Lung (tissue), 12 donors: ENCODE results near the gene MUC2. TPM values are rescaled to one million over a fixed set of nuclear protein-coding genes. Genes with fewer than 3 reads are reported as not detected.

Experiments used
- ATAC-seq: fragments of 200-7000 bp; cut with Tn5 transposase; one replicate; pipeline ENCODE4 v1.9.1; 2020; ENCODE audit warnings: moderate number of reproducible peaks; ENCODE audit not compliant: insufficient read depth, low FRiP score
- DNase-seq, 3 donors: peaks; one replicate each; pipeline ENCODE4 v3.0.0-alpha.2; 2013 to 2017
- H3K27ac ChIP-seq, 2 donors: one replicate each; pipeline ENCODE4 v1.5.1; 2013; ENCODE audit warnings: mild to moderate bottlenecking in 2 of 2, moderate library complexity in 2 of 2, control low read depth in 1 of 2, inconsistent platforms in 1 of 2, low read depth in 1 of 2, low read length in 1 of 2
- H3K27me3 ChIP-seq, 3 donors: one replicate each; pipeline ENCODE4 v1.5.1; 2013; ENCODE audit warnings: low read length in 2 of 3; ENCODE audit not compliant: control insufficient read depth in 3 of 3, insufficient read depth in 3 of 3
- H3K36me3 ChIP-seq, 4 donors: one replicate each; pipeline ENCODE4 v1.5.1; 2013; ENCODE audit warnings: low read length in 4 of 4, mild to moderate bottlenecking in 1 of 4, moderate library complexity in 1 of 4; ENCODE audit not compliant: control insufficient read depth in 4 of 4, insufficient read depth in 4 of 4
- H3K4me1 ChIP-seq, 5 donors: one replicate each; pipeline ENCODE4 v1.5.1; 2013; ENCODE audit warnings: low read length in 5 of 5, mild to moderate bottlenecking in 2 of 5, moderate library complexity in 1 of 5; ENCODE audit not compliant: control insufficient read depth in 5 of 5, insufficient read depth in 5 of 5
- H3K4me3 ChIP-seq: one replicate; pipeline ENCODE4 v1.5.1; 2013; ENCODE audit warnings: mild to moderate bottlenecking, control low read depth, moderate library complexity
- H3K9ac ChIP-seq, 2 donors: one replicate each; pipeline ENCODE4 v1.5.1; 2013; ENCODE audit warnings: low read length in 2 of 2, control low read depth in 1 of 2; ENCODE audit not compliant: insufficient read depth in 1 of 2
- H3K9me3 ChIP-seq, 4 donors: one replicate each; pipeline ENCODE4 v1.5.1; 2013; ENCODE audit warnings: low read length in 3 of 4, mild to moderate bottlenecking in 1 of 4, moderate library complexity in 1 of 4; ENCODE audit not compliant: control insufficient read depth in 4 of 4, insufficient read depth in 3 of 4
- WGBS, 2 donors: extraction: QIAGEN DNeasy Blood & Tissue Kit; methylation state at CpG; one replicate each; pipeline ENCODE4 v1.1.7; 2013; 5-methylcytosine and 5-hydroxymethylcytosine counted together
- polyA plus RNA-seq, 2 donors: library from polyadenylated mRNA; stranded (reverse); fragments of 200-250 nt; gene quantifications; one replicate each; pipeline ENCODE4 v1.2.1, GENCODE V29; 2013
- total RNA-seq, 2 donors: library from RNA; depleted of rRNA in 1 of 2; stranded (reverse); fragments of >200 nt in 1 of 2; gene quantifications; one replicate each; pipeline ENCODE4 v1.2.1, GENCODE V29; 2014 to 2021
- TF ChIP-seq, protein P1 (sequence below): IDR thresholded peaks from 2 replicates; pipeline ENCODE4 v1.5.1; 2012; ENCODE audit warnings: mild to moderate bottlenecking; ENCODE audit errors: control extremely low read depth, extremely low read depth
- donor health status: control.
- donor health status: control.
- donor health status: Bipolar disorder and iron deficiency.
- donor health status: healthy.
- donor health status: DM: yes; HTN: yes; CAD: no.

The MUC2 gene
- total and polyA plus RNA-seq, 4 donors = 0.03 to 0.43 (median 0.30) TPM

DNA sequence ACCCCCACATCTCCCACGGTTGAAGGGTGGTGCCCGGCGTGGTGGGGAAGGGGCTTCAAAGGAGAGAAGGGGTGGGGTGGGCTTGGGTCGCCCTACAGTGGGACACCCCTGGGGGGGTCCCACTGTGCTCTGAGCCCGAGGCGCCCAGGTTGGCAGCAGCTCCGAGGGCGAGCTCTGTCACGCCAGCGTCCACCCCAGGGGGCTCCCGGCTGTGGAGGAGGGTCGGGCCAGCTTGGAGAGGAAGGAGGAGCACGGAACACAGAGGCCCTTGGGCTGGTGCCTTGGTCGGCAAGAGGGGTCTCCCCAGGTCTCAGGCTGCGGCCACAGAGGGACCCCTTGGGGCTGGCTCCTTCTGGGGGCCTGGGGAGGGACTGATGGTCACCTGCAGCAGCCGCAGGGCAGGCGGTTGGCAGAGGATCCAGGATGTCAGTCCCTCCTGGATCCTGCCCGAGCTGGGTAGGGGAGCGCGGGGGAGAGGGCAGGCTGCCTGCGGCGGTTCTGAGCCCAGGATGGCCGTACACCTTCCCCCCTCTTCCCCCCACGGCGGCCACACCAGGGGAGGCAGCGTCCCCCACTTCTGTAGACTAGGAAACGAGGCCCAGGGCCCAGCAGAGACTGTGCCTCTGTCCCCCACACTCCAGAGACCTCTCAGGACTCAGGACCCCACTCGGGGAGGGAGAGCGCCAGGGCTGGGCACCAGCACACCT lies 38.9 kb upstream of the MUC2 start:
- no peak overlapping the region for H3K4me3 ChIP-seq
- peaks cover 0 to 6% (median 0%) of the 10 kb centered on the region in 3 donors for H3K27me3 ChIP-seq

DNA sequence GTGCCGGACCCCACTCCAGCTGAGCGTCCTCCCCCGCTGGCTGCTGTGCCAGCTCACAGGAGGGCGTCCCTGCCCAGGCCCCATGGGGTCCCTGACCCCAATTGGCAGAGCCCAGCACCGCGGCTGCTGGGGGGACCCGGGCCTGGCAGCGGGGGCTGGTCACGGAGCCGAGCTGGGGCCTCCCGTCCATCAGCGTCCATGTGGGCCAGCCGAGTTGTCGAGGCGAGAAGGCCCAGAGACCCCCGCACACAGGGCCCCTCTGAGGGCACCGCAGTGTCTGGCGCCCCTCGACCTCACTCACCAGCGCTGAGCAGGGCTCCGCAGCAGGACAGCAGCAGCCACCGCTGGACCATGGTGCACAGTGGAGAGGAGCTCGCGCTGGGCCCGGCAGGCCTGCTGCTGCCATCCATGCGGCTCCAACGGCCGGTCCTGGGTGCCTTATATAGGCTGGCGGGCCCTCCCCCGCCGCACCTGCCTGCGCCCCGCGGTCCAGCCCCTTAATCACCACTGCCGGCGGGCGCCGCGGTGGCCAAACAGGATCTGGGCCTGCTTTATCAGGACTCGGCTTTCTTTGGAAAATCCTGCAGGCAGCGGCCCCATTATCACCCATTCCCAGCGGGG lies 38.3 kb upstream of the MUC2 start, which contains the start of gene MUC6:
Gene MUC6 (minus strand): TSS at position 416 of the 621 bp plus-strand sequence. CDS start 63 bp downstream, at position 353.
- 61 to 82% methylated on average over 41 to 42 of the region's 42 CpGs for WGBS, 2 donors
- peaks cover 0 to 6% (median 0%) of the 10 kb centered on the region in 3 donors for H3K27me3 ChIP-seq
- H3K9ac ChIP-seq = no peak within 1 kb of the TSS
- peaks cover 0 to 10% (median 0%) of the 10 kb centered on the region in 5 donors for H3K4me1 ChIP-seq
- no peak within 1 kb of the TSS for H3K27ac ChIP-seq
- ATAC-seq (no peak), DNase-seq (no peak)
- no peak within 1 kb of the TSS for H3K4me3 ChIP-seq
- peaks cover 0 to 2% (median 0%) of the 10 kb centered on the region in 4 donors for H3K9me3 ChIP-seq
- H3K36me3 ChIP-seq = no peaks in the 10 kb centered on the region
- TF ChIP-seq, protein P1, sequence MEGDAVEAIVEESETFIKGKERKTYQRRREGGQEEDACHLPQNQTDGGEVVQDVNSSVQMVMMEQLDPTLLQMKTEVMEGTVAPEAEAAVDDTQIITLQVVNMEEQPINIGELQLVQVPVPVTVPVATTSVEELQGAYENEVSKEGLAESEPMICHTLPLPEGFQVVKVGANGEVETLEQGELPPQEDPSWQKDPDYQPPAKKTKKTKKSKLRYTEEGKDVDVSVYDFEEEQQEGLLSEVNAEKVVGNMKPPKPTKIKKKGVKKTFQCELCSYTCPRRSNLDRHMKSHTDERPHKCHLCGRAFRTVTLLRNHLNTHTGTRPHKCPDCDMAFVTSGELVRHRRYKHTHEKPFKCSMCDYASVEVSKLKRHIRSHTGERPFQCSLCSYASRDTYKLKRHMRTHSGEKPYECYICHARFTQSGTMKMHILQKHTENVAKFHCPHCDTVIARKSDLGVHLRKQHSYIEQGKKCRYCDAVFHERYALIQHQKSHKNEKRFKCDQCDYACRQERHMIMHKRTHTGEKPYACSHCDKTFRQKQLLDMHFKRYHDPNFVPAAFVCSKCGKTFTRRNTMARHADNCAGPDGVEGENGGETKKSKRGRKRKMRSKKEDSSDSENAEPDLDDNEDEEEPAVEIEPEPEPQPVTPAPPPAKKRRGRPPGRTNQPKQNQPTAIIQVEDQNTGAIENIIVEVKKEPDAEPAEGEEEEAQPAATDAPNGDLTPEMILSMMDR = no peak

More for the DNA sequence above, 38.9 kb upstream of the MUC2 start:
- Histone ChIP-seq H3K9ac (no peak overlapping the region), H3K36me3 (no peaks in the 10 kb centered on the region), H3K4me1 (peaks cover 0 to 5% (median 0%) of the 10 kb centered on the region in 5 donors), H3K27ac (no peak overlapping the region), H3K9me3 (peaks cover 0 to 2% (median 0%) of the 10 kb centered on the region in 4 donors)
- DNase-seq (no peak), ATAC-seq (no peak)
- TF ChIP-seq, protein P1 = no peak
- WGBS, 2 donors = 77 to 83% methylated on average over 20 to 29 of the region's 29 CpGs

DNA sequence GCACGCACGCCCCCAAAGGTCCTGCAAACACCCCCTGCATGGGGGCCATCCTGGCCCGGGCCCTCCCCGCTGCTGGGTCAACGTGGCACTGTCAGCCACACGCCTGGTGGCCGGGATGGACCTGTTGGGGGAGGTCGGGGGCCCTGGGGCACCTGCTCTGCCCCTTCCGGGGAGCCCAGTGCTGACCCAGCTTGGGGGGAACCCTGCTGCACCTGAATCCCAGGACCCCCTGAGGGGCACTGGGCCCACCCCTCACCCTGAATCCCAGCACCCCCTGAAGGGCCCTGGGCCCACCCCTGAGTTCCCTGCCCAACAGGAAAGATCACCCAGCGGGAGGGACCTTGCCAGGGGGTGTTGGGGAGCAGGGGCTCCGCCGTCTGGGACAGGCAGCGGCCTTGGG lies 37.7 kb upstream of the MUC2 start:
- TF ChIP-seq, protein P1 = no peak
- no peak overlapping the region for H3K9ac ChIP-seq
- ATAC-seq (no peak), DNase-seq (no peak)
- WGBS, 2 donors = 62 to 70% methylated on average over 13 of the region's 13 CpGs
- H3K4me1 ChIP-seq = peaks cover 0 to 13% (median 1%) of the 10 kb centered on the region in 5 donors
- H3K36me3 ChIP-seq = no peaks in the 10 kb centered on the region
- H3K9me3 ChIP-seq = peaks cover 0 to 2% (median 0%) of the 10 kb centered on the region in 4 donors
- H3K4me3 ChIP-seq = no peak overlapping the region
- H3K27ac ChIP-seq = no peak overlapping the region
- peaks cover 0 to 6% (median 0%) of the 10 kb centered on the region in 3 donors for H3K27me3 ChIP-seq
